ENCODE data around the gene METTL16.
A peak's percentile ranks its signal among the peaks of the same experiment; 100 is the strongest.

Gene METTL16

DNA sequence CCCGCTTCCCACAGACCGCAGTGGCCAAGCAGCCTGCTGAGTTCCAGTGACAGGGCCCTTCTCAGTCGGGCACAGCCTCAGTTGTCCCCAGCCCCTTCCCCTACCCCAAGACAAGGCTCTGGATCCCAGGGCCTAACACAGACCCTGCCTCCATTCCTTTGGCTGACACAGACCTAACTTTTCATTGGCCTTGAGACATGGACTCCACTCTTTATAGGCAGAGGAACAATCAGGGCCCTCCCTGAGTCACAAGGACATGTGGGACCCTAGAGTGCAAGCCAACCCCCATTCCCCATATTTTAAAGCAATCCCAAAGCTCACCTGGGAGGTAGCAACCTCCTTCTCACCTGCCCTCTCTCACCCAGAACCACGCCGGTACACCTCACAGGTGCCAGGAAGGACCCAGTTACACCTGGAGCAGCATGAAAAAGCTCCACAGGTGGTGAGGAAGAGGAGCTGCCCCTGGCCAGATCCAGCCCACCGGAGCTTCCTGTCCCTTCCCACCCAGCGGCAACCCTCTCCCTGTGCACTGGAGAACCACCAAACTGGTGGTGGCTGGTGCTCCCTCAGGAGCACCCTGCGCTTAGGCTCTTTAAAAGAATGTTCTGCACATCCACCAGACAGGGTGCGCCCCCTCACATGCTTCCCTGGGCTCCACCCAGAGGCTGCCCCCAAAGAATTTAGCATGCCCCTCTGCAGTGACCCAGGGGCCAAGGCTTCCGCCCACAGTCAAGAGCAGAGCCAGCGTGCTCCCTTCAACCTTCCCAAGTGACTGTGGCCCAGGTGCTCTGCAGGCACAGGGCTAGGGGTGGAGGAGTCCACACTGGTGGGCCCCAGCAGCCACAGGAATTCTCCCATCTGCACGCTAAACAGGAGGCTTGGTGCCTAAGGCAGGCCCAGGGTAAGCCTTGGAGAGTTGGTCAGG is 114.2 kb downstream of the METTL16 start:
- H3K4me3 ChIP-seq (ENCODE audit: control insufficient read depth, low read depth, low read length), result no peak overlapping the region
- no peak for DNase-seq (ENCODE audit: low read depth)

DNA sequence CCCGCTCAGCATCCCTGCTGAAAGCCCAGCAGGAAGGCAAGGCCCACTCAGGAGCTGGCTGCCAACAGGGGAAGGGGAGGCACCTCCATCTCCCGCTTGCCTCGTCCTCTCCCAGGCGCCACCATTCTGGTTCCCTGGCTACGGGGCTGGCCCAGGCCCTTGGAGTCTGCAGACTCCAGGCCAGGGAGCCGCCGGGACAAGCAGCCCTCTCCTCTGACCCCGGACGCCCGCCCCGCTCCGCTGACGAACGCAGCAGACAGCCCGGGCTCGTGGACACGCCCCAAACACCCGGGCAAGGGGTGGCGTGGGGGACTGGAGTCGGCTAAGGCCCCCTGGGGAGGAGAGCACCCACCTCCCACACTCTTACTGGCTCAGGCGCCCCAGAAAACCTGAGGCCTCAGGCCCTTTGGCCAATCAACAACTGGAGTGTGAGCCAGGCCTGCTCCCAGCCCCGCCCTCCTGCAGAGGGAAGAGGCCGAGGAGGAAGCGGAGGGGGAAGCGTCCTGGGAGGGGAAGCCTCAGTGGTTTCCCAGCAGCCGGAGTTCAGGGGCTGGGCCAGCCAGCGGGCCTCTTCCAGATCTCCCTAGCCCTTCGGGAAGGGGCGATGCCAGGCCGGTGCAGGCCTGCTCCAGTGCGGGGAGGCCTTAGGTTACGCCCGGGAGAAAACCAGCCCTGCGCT is 115.0 kb downstream of the METTL16 start:
- TF ChIP-seq, protein P1, sequence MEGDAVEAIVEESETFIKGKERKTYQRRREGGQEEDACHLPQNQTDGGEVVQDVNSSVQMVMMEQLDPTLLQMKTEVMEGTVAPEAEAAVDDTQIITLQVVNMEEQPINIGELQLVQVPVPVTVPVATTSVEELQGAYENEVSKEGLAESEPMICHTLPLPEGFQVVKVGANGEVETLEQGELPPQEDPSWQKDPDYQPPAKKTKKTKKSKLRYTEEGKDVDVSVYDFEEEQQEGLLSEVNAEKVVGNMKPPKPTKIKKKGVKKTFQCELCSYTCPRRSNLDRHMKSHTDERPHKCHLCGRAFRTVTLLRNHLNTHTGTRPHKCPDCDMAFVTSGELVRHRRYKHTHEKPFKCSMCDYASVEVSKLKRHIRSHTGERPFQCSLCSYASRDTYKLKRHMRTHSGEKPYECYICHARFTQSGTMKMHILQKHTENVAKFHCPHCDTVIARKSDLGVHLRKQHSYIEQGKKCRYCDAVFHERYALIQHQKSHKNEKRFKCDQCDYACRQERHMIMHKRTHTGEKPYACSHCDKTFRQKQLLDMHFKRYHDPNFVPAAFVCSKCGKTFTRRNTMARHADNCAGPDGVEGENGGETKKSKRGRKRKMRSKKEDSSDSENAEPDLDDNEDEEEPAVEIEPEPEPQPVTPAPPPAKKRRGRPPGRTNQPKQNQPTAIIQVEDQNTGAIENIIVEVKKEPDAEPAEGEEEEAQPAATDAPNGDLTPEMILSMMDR (conservative IDR thresholded peaks at IDR 0.05; ENCODE audit: control insufficient read depth, insufficient read depth, low read depth, low read length), result no peak
- peak; percentile 98 for DNase-seq (ENCODE audit: low read depth)
- H3K4me3 ChIP-seq (ENCODE audit: control insufficient read depth, low read depth, low read length), result peak overlapping the region; percentile 34

More for the DNA sequence above, 114.2 kb downstream of the METTL16 start:
- TF ChIP-seq, protein P1 (conservative IDR thresholded peaks at IDR 0.05; ENCODE audit: control insufficient read depth, insufficient read depth, low read depth, low read length), result no peak

DNA sequence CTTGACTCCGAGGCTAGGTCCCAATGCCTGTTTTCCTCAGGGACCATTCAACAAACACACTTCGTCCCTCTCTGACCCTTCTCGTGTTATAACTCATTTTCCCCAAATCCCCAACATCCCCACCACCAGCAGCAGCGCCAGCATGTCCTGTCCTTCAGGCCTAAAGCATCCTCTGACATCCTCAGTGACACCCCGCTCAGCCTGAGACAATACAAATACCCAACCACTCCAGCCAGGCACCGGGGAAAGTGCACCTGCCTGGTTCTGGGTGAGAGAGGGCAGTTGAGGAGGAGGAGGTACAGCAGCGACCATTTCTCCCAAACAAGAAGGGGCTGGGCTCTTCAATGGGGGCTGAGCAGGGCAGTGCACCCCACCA is 115.5 kb downstream of the METTL16 start:
- no peak for DNase-seq (ENCODE audit: low read depth)
- TF ChIP-seq, protein P1 (conservative IDR thresholded peaks at IDR 0.05; ENCODE audit: control insufficient read depth, insufficient read depth, low read depth, low read length), result no peak
- peak overlapping the region; percentile 34 for H3K4me3 ChIP-seq (ENCODE audit: control insufficient read depth, low read depth, low read length)

DNA sequence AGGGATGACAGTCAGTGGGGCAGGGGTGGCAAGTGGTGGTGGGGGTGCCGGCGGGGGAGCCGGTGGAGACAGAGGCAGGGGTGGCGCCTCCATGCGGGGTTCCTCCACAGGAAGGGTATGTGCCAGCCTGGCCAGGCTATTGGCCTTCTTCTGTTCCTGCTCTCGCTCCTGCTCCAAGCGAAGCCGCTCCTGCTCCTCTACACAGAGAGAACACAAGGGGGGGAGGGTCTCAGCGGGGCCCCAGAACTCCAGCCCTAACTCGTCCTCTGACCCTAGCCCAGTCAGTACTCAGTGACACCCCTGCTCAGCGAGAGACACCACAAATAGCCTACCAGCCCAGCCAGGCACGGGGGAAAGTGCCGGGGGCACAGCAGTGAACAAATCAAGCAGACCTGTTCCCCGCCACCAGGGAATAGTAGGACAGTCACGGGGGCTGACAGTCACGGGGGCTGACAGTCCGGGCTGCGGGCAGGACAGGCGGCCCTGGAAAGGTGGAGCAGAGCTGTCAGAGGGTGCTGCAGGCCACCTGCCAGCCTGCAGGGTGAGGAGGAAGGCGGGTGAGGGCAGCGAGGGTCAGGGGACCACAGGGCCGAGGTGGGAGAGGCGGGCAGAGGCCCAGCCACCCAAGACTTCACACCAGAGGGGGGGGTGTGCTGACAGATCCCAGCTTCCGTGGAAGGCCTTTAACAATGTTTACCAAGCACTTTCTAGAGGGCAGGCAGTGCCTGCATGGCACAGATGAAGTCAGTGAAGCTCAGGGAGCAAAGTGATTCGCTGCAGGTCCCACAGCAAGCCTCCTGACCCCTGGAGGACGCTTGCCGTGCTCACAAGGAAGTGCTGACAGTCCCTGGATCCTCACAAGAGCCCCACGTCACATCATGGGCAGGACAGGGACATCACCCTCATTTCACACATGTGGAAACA is 116.2 kb downstream of the METTL16 start:
- DNase-seq (ENCODE audit: low read depth), result peak; percentile 58
- H3K4me3 ChIP-seq (ENCODE audit: control insufficient read depth, low read depth, low read length), result peak overlapping the region; percentile 34
- TF ChIP-seq, protein P1 (conservative IDR thresholded peaks at IDR 0.05; ENCODE audit: control insufficient read depth, insufficient read depth, low read depth, low read length), result peak; percentile 19

DNA sequence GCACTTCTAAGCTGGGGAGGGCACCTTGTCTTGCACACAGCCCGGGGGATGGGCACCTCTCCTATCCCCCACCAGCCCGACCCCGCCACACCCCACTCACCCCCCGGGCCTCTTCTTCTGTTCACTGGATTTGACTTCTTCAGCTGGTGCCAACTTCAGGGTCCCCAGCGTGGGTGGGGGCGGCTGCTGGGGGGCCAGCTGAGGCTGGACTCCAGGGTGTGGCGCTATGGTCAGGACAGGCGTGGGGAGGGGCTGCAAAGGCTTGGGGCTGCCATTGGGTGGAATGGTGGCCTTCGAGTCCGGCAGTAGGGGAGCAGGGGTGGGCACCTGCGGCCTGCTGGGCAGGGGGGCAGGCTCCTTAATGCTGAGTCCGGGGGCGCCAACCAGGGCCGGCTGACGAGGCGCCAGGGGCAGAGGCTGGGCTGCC is 116.9 kb downstream of the METTL16 start:
- DNase-seq (ENCODE audit: low read depth), result no peak
- no peak overlapping the region for H3K4me3 ChIP-seq (ENCODE audit: control insufficient read depth, low read depth, low read length)
- TF ChIP-seq, protein P1 (conservative IDR thresholded peaks at IDR 0.05; ENCODE audit: control insufficient read depth, insufficient read depth, low read depth, low read length), result no peak
